BJ (cell line): ENCODE results near the gene ACSL4. TPM values are rescaled to one million over a fixed set of nuclear protein-coding genes. Genes with fewer than 3 reads are reported as not detected.

ENCODE experiments used
- CTCF ChIA-PET: fragments of 350-600 bp; formaldehyde crosslinking; extraction: SDS; loops from one replicate; lab custom pipeline; 2021; ENCODE audit warnings: antibody characterized with exemption, inconsistent platforms; lab: Yijun Ruan, JAX
- POLR2A ChIA-PET: fragments of 300-600 bp; sonication (Branson Sonifier 250); formaldehyde crosslinking; extraction: SDS; loops from one replicate; lab custom pipeline; 2021; ENCODE audit warnings: antibody characterized with exemption; lab: Charles Lee
- DNase-seq: peaks from one replicate; pipeline ENCODE4 v3.0.0-alpha.2; 2011; ENCODE audit warnings: low read depth
- H3K27me3 ChIP-seq: 2 replicates; pipeline ENCODE4 v1.6.0; 2011; ENCODE audit warnings: low read length; ENCODE audit not compliant: control insufficient read depth, insufficient read depth
- H3K36me3 ChIP-seq: 2 replicates; pipeline ENCODE4 v1.5.1; 2011; ENCODE audit warnings: low read length; ENCODE audit not compliant: control insufficient read depth, insufficient read depth
- H3K4me3 ChIP-seq: 2 replicates; pipeline ENCODE4 v1.5.1; 2011; ENCODE audit warnings: low read depth, mild to moderate bottlenecking, control low read depth, low read length
- polyA minus RNA-seq: library from RNA; depleted of rRNA, polyadenylated mRNA; stranded (reverse); fragments of >200 nt; gene quantifications from 2 replicates; pipeline ENCODE4 v1.2.3, GENCODE V29; 2011; rRNA and poly(A)+ RNA removed
- polyA plus RNA-seq: library from polyadenylated mRNA; depleted of rRNA; stranded (reverse); fragments of >200 nt; gene quantifications from 2 replicates; pipeline ENCODE4 v1.2.3, GENCODE V29; 2011; rRNA removed
- TF ChIP-seq, protein P1 (sequence below): IDR thresholded peaks from 2 replicates; pipeline ENCODE4 v1.5.1; 2011; ENCODE audit warnings: low read depth, mild to moderate bottlenecking, control low read depth, inconsistent platforms, low read length, moderate library complexity; ENCODE audit not compliant: insufficient read depth

ACSL4 gene
- 32.5 and 42.5 TPM in 2 replicates for polyA plus RNA-seq
- polyA minus RNA-seq: 60.6 and 67.8 TPM in 2 replicates

- DNase-seq: no peak
- H3K27me3 ChIP-seq: no peaks in the 10 kb centered on the region
- POLR2A ChIA-PET: interaction anchor here (0.5 kb wide), 1 partner anchor 93 kb away, joined by 12 read pairs; no protein-coding TSS in a partner anchor
- TF ChIP-seq, protein P1, sequence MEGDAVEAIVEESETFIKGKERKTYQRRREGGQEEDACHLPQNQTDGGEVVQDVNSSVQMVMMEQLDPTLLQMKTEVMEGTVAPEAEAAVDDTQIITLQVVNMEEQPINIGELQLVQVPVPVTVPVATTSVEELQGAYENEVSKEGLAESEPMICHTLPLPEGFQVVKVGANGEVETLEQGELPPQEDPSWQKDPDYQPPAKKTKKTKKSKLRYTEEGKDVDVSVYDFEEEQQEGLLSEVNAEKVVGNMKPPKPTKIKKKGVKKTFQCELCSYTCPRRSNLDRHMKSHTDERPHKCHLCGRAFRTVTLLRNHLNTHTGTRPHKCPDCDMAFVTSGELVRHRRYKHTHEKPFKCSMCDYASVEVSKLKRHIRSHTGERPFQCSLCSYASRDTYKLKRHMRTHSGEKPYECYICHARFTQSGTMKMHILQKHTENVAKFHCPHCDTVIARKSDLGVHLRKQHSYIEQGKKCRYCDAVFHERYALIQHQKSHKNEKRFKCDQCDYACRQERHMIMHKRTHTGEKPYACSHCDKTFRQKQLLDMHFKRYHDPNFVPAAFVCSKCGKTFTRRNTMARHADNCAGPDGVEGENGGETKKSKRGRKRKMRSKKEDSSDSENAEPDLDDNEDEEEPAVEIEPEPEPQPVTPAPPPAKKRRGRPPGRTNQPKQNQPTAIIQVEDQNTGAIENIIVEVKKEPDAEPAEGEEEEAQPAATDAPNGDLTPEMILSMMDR: no peak
- H3K4me3 ChIP-seq: peak within 1 kb of the TSS; percentile 91
- CTCF ChIA-PET: interaction anchor here (1.7 to 2.6 kb wide), 2 partner anchors 124 to 158 kb away, joined by 4 to 12 read pairs; no protein-coding TSS in a partner anchor
- H3K36me3 ChIP-seq: no peaks in the 10 kb centered on the region
Measured at GRCh38 chrX:109732807-109733612, at the start of gene ACSL4. ACSL4 (minus strand) TSS chrX:109733257; CDS start chrX:109683363, 49,894 bp downstream.

- H3K4me3 ChIP-seq: no peak overlapping the region
- POLR2A ChIA-PET: no interaction called here
- CTCF ChIA-PET: no interaction called here
- TF ChIP-seq, protein P1: no peak
- H3K27me3 ChIP-seq: no peaks in the 10 kb centered on the region
- H3K36me3 ChIP-seq: no peaks in the 10 kb centered on the region
- DNase-seq: no peak
Measured at GRCh38 chrX:109777749-109778148, 44.7 kb upstream of the ACSL4 start.

GRCh38 chrX:109776986-109777385 lies 43.9 kb upstream of the ACSL4 start:
- ChIA-PET POLR2A (no interaction called here), CTCF (no interaction called here)
- no peak for DNase-seq
- Histone ChIP-seq H3K27me3 (no peaks in the 10 kb centered on the region), H3K36me3 (no peaks in the 10 kb centered on the region), H3K4me3 (no peak overlapping the region)
- TF ChIP-seq, protein P1: no peak

- no peaks in the 10 kb centered on the region for H3K27me3 ChIP-seq
- ChIA-PET POLR2A (no interaction called here), CTCF (interaction anchor here (0.6 kb wide), 1 partner anchor 34 kb away, joined by 3 read pairs; no protein-coding TSS in a partner anchor)
- H3K36me3 ChIP-seq: no peaks in the 10 kb centered on the region
- TF ChIP-seq, protein P1: no peak
- DNase-seq: no peak
- no peak overlapping the region for H3K4me3 ChIP-seq
Measured at GRCh38 chrX:109776432-109776831, 43.4 kb upstream of the ACSL4 start.

GRCh38 chrX:109775386-109775785 lies 42.3 kb upstream of the ACSL4 start:
- TF ChIP-seq, protein P1: no peak
- POLR2A ChIA-PET: no interaction called here
- no peaks in the 10 kb centered on the region for H3K27me3 ChIP-seq
- no peaks in the 10 kb centered on the region for H3K36me3 ChIP-seq
- no peak overlapping the region for H3K4me3 ChIP-seq
- no peak for DNase-seq
- CTCF ChIA-PET: no interaction called here
